HG03097 (cell line): Measurements from ENCODE around the gene PODN.

Experiments used
- ATAC-seq: cut with Tn5 transposase; IDR thresholded peaks from one replicate; pipeline ENCODE4 v1.9.1; 2021; ENCODE audit not compliant: unreplicated experiment, low FRiP score

PODN gene

GRCh38 chr1:53073868-53074311, 11.9 kb downstream of the PODN start:
- no peak for ATAC-seq

DNA sequence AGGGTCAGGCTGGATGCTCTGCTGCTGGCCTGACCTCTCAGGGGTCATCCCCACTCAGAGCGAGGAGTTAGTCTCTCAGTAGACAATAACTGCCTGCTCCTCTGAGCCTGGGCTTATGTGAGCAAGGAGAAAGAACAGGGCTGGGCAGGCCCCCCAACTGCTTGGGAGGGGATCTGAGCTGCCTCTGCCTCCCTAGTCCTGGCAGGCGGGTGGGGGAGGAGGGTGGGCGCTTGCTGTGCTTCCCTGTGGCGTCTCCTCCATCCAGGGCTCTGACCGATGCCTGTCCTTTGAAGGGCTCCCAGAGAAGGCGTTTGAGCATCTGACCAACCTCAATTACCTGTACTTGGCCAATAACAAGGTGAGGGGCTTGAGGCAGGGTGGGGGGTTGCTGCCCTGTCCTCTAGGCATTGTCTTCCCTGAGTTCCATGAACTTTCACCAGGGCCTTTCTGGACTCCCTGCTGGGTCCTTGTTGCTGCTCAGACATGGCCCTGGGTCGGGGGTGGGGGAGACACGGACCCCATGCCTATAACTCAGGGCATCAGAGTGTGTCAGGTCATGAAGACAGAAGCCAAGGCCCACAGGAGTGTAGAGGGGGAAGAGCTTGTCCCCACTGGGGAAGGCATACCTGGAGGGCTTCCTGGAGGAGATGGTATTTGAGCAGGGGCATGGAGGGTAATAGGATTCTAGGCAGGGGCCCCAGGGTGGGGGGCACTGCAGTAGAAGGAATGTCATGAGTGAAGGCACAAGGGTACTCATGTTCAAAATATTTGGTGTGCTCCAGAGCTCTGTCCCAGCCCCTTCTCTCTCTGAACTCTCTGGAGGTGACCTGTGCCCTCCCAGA, 12.5 kb downstream of the PODN start:
- no peak for ATAC-seq

- no peak for ATAC-seq
Measured at GRCh38 chr1:53075206-53075605, 13.2 kb downstream of the PODN start.

GRCh38 chr1:53075761-53076163, 13.7 kb downstream of the PODN start:
- no peak for ATAC-seq

- ATAC-seq: no peak
Measured at GRCh38 chr1:53076165-53076564, 14.2 kb downstream of the PODN start.

- ATAC-seq: no peak
Measured at GRCh38 chr1:53076721-53077598, 14.9 kb downstream of the PODN start.

DNA sequence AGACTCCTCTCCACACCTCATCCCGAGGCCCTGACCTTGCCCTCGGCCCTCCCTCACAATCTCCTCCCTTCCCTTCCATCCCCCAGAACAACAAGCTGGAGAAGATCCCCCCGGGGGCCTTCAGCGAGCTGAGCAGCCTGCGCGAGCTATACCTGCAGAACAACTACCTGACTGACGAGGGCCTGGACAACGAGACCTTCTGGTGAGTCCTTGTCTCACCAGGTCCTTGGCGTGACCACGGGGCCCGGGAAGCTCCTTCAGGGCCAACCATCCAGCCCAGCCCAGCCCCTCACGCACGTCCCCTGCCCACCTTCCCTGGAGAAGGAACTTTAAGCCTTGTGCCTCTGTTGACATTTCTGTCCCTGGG, 15.6 kb downstream of the PODN start:
- ATAC-seq: no peak

DNA sequence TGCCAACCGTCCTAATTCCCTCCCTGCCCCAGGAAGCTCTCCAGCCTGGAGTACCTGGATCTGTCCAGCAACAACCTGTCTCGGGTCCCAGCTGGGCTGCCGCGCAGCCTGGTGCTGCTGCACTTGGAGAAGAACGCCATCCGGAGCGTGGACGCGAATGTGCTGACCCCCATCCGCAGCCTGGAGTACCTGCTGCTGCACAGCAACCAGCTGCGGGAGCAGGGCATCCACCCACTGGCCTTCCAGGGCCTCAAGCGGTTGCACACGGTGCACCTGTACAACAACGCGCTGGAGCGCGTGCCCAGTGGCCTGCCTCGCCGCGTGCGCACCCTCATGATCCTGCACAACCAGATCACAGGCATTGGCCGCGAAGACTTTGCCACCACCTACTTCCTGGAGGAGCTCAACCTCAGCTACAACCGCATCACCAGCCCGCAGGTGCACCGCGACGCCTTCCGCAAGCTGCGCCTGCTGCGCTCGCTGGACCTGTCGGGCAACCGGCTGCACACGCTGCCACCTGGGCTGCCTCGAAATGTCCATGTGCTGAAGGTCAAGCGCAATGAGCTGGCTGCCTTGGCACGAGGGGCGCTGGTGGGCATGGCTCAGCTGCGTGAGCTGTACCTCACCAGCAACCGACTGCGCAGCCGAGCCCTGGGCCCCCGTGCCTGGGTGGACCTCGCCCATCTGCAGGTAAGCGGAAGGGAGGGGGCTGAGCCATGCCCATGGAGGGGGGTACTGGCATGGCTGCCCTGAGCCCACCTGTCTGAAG, 16.5 kb downstream of the PODN start:
- no peak for ATAC-seq

DNA sequence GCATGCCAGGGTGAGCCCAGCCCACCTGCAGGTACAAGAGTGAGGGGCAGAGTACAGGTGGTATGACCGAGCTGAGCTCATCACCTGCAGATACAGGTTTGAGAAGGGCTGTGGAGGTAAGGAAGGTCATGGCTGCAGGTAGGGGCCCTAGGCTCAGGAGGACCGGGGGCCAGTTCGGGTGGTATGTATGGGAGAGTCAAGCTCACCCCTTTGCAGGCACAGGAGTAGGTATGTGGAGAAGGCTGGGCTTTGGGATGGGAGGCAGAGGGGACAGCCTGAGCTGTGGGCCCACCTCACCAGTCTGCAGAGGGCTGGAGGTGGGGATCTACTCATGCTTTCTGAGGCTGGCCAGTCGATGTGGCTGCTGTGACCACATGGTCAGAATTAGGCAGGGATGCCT, 17.2 kb downstream of the PODN start:
- ATAC-seq: no peak

DNA sequence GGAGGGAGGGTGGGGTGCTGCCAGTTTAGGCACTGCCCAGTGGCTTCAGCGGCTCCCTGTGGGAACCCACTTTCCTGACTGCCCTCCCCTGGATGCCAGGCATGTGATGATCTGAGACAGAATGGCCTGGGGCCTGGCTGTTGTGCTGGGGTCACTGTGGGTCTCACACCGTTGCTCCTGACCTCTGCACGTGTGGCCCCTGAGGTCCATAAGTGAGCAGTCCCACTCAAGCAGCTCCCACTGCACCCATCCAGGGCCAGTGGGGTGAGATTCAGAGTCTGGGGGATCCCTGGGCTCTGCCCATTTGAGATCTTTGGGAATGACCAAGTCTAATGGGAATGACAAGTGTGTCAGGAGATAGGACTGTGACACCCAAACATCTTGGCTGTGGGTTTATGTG, 18.0 kb downstream of the PODN start:
- ATAC-seq: no peak

- ATAC-seq: no peak
Measured at GRCh38 chr1:53080769-53081168, 18.8 kb downstream of the PODN start.

DNA sequence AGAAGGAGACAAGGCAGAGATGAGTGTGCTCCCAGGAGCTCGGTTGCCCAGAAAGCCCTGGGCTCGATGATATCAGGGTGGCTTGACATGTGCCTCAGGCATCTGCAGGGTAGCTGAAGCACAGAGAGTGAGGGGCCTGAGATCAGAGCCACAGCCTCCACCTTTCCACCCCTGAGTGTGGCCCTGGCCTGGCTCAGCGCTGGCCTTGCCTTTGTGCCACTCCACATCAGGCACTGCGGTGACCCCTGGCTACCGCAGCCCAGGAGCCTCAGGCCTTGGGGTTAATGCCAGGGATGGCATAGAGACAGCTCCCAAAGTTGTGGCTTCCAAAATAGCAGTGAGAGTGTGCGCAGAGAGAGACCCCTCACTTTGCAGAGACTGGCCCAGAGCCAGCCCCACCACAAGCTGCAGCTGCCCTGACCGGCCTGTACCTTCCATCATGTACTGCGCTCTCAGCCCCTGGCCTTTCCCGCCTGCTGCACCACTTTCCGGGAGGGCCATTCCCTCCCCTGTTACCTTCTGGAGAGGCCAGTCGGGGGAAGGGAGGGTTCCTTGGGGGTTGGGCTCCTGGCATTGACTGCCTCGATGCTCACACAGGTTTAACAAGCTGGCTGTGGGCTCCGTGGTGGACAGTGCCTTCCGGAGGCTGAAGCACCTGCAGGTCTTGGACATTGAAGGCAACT, 19.5 kb downstream of the PODN start:
- ATAC-seq: no peak

- no peak for ATAC-seq
Measured at GRCh38 chr1:53082826-53083455, 20.9 kb downstream of the PODN start.

GRCh38 chr1:53083636-53084588, 21.9 kb downstream of the PODN start:
- no peak for ATAC-seq

- no peak for ATAC-seq
Measured at GRCh38 chr1:53084589-53084971, 22.6 kb downstream of the PODN start.

- no peak for ATAC-seq
Measured at GRCh38 chr1:53085405-53085804, 23.4 kb downstream of the PODN start.

DNA sequence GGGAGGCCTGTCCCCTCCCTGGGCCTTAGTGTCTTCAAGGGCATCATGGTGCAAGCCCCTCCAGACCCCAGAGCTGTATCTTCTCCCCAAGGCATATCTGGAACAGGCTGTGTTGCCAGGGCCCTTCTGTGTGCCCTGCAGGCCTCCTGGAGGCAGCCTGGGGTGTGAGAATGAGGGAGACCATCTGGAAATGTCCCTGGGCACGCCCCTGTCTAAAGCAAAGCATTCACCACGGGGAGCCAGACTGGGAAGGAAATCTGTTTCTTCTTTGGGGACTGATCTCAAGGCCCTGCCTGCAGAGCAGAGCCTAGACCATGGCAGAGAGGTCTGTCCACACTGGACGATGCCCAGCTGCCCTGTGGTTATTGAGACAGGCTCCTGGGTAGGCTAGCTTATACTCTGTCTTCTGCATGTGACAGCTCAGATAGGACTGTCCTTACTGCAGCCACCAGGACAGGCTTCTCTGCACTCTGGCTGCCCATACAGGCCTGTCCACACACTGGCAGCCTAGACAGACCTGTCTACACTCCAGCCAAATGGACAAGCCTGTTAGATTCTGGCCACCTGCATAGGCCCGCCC, 24.6 kb downstream of the PODN start:
- no peak for ATAC-seq
